ENCODE results near the gene ACKR2.

- TF ChIP-seq CTCF (IDR thresholded peaks at IDR 0.05) (no peak), POLR2AphosphoS5 (IDR thresholded peaks at IDR 0.05) (no peak)
Measured at GRCh38 chr3:42901073-42901415, 91.8 kb downstream of the ACKR2 start.
